Measurements from ENCODE around the gene SVEP1. TPM values are rescaled to one million over a fixed set of nuclear protein-coding genes. Genes with fewer than 3 reads are reported as not detected.
"Not testable (repeated sequence)": the region's sequence is repeated elsewhere in the genome, so short reads cannot be mapped to it uniquely, and the experiment has no call there.

The SVEP1 gene
- total RNA-seq, 1 donor from 2014 or later = 0.56 TPM

DNA sequence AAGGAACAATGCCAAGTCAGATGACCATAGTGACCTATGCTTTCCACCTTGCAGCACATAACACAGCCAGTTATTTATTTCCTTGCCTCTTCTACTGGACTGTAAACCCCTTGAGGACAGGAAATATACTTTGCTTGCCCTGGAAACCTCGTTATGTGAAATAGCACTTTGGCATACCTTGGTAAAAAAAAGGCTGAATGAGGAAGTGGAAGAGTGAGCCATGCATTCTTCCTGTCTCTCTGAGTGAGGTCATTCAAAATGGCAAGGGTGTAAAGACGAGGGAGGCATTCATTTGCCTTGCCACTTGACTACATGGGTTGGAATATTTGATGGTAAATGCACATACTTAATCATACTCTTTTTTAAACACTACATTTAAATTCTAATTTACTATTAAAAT, 42.8 kb upstream of the SVEP1 start:
- Histone ChIP-seq H3K27me3 (no peaks in the 10 kb centered on the region), H3K27ac (no peak overlapping the region), H3K79me2 (ENCODE audit: low read depth) (no peaks in the 10 kb centered on the region), H4K20me1 (ENCODE audit: low read depth) (no peaks in the 10 kb centered on the region), H2AFZ (replicated peaks) (no peak overlapping the region), H3K4me3 (no peak overlapping the region), H3K9ac (no peak overlapping the region), H3K36me3 (no peaks in the 10 kb centered on the region), H3K9me3 (ENCODE audit: low read depth) (no peaks in the 10 kb centered on the region), H3K4me2 (no peak overlapping the region), H3K4me1 (no peaks in the 10 kb centered on the region), H3F3A (ENCODE audit: low read depth) (no peaks in the 10 kb centered on the region)
- Mint-ChIP-seq H3K9me3 (no peaks in the 10 kb centered on the region), H3K27me3 (ENCODE audit: insufficient read depth, low read depth) (no peaks in the 10 kb centered on the region), H3K4me3 (no peak overlapping the region), H3K4me1 (peaks cover 2% of the 10 kb centered on the region), H3K27ac (no peak overlapping the region), H3K36me3 (no peaks in the 10 kb centered on the region)
- DNase-seq (ENCODE audit: low spot score) = no peak
- no peak for TF ChIP-seq EZH2phosphoT487 (IDR thresholded peaks at IDR 0.05)
- TF ChIP-seq, protein P1, sequence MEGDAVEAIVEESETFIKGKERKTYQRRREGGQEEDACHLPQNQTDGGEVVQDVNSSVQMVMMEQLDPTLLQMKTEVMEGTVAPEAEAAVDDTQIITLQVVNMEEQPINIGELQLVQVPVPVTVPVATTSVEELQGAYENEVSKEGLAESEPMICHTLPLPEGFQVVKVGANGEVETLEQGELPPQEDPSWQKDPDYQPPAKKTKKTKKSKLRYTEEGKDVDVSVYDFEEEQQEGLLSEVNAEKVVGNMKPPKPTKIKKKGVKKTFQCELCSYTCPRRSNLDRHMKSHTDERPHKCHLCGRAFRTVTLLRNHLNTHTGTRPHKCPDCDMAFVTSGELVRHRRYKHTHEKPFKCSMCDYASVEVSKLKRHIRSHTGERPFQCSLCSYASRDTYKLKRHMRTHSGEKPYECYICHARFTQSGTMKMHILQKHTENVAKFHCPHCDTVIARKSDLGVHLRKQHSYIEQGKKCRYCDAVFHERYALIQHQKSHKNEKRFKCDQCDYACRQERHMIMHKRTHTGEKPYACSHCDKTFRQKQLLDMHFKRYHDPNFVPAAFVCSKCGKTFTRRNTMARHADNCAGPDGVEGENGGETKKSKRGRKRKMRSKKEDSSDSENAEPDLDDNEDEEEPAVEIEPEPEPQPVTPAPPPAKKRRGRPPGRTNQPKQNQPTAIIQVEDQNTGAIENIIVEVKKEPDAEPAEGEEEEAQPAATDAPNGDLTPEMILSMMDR (IDR thresholded peaks at IDR 0.05) = no peak

- Mint-ChIP-seq H3K4me3 (no peak overlapping the region), H3K36me3 (no peaks in the 10 kb centered on the region), H3K4me1 (peaks cover 2% of the 10 kb centered on the region), H3K27ac (no peak overlapping the region), H3K27me3 (ENCODE audit: insufficient read depth, low read depth) (no peaks in the 10 kb centered on the region), H3K9me3 (no peaks in the 10 kb centered on the region)
- Histone ChIP-seq H3K4me2 (no peak overlapping the region), H3K4me1 (no peaks in the 10 kb centered on the region), H2AFZ (replicated peaks) (no peak overlapping the region), H4K20me1 (ENCODE audit: low read depth) (no peaks in the 10 kb centered on the region), H3K4me3 (no peak overlapping the region), H3K27ac (no peak overlapping the region), H3F3A (ENCODE audit: low read depth) (no peaks in the 10 kb centered on the region), H3K79me2 (ENCODE audit: low read depth) (no peaks in the 10 kb centered on the region), H3K27me3 (no peaks in the 10 kb centered on the region), H3K9me3 (ENCODE audit: low read depth) (no peaks in the 10 kb centered on the region), H3K9ac (no peak overlapping the region), H3K36me3 (no peaks in the 10 kb centered on the region)
- DNase-seq (ENCODE audit: low spot score) = no peak
- no peak for TF ChIP-seq EZH2phosphoT487 (IDR thresholded peaks at IDR 0.05)
Measured at GRCh38 chr9:110620726-110621125, 41.2 kb upstream of the SVEP1 start.

DNA sequence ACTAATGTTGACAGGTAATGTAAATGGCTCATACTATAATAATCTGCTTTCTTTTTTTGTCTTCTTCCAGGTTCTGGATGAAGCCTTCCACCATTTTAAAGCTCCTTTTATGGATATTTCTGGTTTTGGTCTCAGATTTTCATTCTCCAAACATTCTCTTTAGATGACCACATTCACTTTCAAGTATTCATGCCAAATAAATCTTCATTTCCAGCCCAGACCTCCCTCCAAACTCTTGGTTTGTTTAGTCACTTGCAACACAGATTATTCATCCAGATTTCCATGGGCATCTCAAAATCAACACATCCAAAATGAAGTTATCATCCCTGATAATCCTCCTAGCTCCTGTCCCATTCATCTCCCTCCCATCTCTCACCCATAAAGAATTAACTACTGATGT, 40.3 kb upstream of the SVEP1 start:
- no peaks in the 10 kb centered on the region for H3K27me3 ChIP-seq
- no peaks in the 10 kb centered on the region for H4K20me1 ChIP-seq (ENCODE audit: low read depth)
- no peak overlapping the region for H3K9ac ChIP-seq
- no peaks in the 10 kb centered on the region for H3K27me3 Mint-ChIP-seq (ENCODE audit: insufficient read depth, low read depth)
- no peak overlapping the region for H3K4me3 Mint-ChIP-seq
- H3K4me1 ChIP-seq = no peaks in the 10 kb centered on the region
- no peaks in the 10 kb centered on the region for H3K9me3 ChIP-seq (ENCODE audit: low read depth)
- no peaks in the 10 kb centered on the region for H3F3A ChIP-seq (ENCODE audit: low read depth)
- H3K9me3 Mint-ChIP-seq = no peaks in the 10 kb centered on the region
- H3K27ac ChIP-seq = no peak overlapping the region
- TF ChIP-seq, protein P1 (IDR thresholded peaks at IDR 0.05) = no peak
- TF ChIP-seq EZH2phosphoT487 (IDR thresholded peaks at IDR 0.05) = no peak
- no peak for TF ChIP-seq EZH2 (IDR thresholded peaks at IDR 0.05)
- no peak overlapping the region for H2AFZ ChIP-seq (replicated peaks)
- no peak overlapping the region for H3K4me3 ChIP-seq
- no peak overlapping the region for H3K27ac Mint-ChIP-seq
- H3K36me3 Mint-ChIP-seq = no peaks in the 10 kb centered on the region
- no peak overlapping the region for H3K4me2 ChIP-seq
- no peak for DNase-seq (ENCODE audit: low spot score)
- no peaks in the 10 kb centered on the region for H3K79me2 ChIP-seq (ENCODE audit: low read depth)
- H3K4me1 Mint-ChIP-seq = peaks cover 2% of the 10 kb centered on the region
- no peaks in the 10 kb centered on the region for H3K36me3 ChIP-seq

DNA sequence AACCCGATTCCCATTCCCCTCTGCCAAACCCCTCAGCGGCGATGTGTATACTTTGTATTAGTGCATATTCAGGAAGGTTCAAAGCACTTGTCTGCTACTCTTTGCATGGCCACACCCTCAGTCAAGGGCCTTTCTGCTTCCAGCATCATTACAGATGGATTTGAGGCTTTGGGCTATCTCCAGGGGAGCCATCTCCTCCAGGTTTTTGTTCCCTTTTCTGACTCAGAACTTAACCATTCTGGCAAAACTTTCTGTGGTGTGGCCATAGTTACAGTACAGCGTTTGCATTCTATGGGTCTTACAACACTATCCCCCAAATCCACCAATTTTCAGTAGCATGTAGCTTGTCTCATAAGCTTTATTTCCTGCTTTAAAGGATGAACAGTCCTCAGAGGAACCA, 36.0 kb upstream of the SVEP1 start:
- Histone ChIP-seq H3F3A (ENCODE audit: low read depth) (no peaks in the 10 kb centered on the region), H2AFZ (replicated peaks) (no peak overlapping the region)

DNA sequence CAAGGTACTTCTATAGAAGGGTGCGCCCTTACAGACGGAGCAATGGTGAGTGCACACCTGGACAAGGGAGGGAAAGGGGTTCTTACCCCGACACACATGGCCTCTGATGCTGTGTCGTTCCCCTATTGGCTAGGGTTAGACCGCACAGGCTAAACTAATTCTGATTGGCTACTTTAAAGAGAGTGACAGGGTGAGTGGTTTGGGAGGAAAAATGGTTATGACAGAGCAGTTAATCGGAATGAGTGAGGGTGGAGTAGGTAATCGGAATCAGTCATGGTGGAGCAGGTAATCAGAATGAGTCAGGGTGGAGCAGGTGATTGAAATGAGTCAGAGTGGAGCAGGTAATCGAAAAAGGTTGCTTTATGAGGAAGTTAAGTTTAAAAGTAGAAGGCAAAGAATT, 35.0 kb upstream of the SVEP1 start:
- H3K27ac ChIP-seq; H3K9me3 Mint-ChIP-seq; H3F3A ChIP-seq (ENCODE audit: low read depth); H3K36me3 Mint-ChIP-seq; H3K4me1 ChIP-seq; H3K79me2 ChIP-seq (ENCODE audit: low read depth); H3K9me3 ChIP-seq (ENCODE audit: low read depth); H2AFZ ChIP-seq (replicated peaks); DNase-seq (ENCODE audit: low spot score); H3K36me3 ChIP-seq; H3K9ac ChIP-seq; H3K27me3 Mint-ChIP-seq (ENCODE audit: insufficient read depth, low read depth); H3K27me3 ChIP-seq; H3K4me3 Mint-ChIP-seq; H3K4me2 ChIP-seq; H3K4me1 Mint-ChIP-seq; H4K20me1 ChIP-seq (ENCODE audit: low read depth); H3K27ac Mint-ChIP-seq; H3K4me3 ChIP-seq: not testable (repeated sequence)

More for the DNA sequence above, 36.0 kb upstream of the SVEP1 start:
- Histone ChIP-seq H3K9me3 (ENCODE audit: low read depth) (no peaks in the 10 kb centered on the region), H3K4me2 (no peak overlapping the region), H3K4me3 (no peak overlapping the region), H3K79me2 (ENCODE audit: low read depth) (no peaks in the 10 kb centered on the region), H3K4me1 (no peaks in the 10 kb centered on the region), H4K20me1 (ENCODE audit: low read depth) (no peaks in the 10 kb centered on the region), H3K36me3 (peaks cover 2% of the 10 kb centered on the region), H3K27me3 (no peaks in the 10 kb centered on the region), H3K9ac (no peak overlapping the region), H3K27ac (no peak overlapping the region)
- Mint-ChIP-seq H3K36me3 (no peaks in the 10 kb centered on the region), H3K4me1 (peaks cover 2% of the 10 kb centered on the region), H3K4me3 (no peak overlapping the region), H3K27ac (no peak overlapping the region), H3K27me3 (ENCODE audit: insufficient read depth, low read depth) (peaks cover 2% of the 10 kb centered on the region), H3K9me3 (no peaks in the 10 kb centered on the region)
- no peak for TF ChIP-seq EZH2 (IDR thresholded peaks at IDR 0.05)
- TF ChIP-seq, protein P1 (IDR thresholded peaks at IDR 0.05) = no peak
- TF ChIP-seq EZH2phosphoT487 (IDR thresholded peaks at IDR 0.05) = no peak
- no peak for DNase-seq (ENCODE audit: low spot score)

All from neural progenitor cell (in vitro differentiated cells).